GM19328 (cell line): Measurements from ENCODE around the gene SYNE1.

Experiments
- ATAC-seq: cut with Tn5 transposase; IDR thresholded peaks from one replicate; pipeline ENCODE4 v1.9.1; 2021; ENCODE audit warnings: mild to moderate bottlenecking, moderate library complexity; ENCODE audit not compliant: unreplicated experiment

SYNE1 gene

GRCh38 chr6:152244998-152245630 is 392.0 kb downstream of the SYNE1 start:
- no peak for ATAC-seq

- no peak for ATAC-seq
Observed at GRCh38 chr6:152241013-152241766, 396.0 kb downstream of the SYNE1 start.

GRCh38 chr6:152240436-152240835 is 396.7 kb downstream of the SYNE1 start:
- ATAC-seq = no peak

GRCh38 chr6:152236370-152237097 is 400.6 kb downstream of the SYNE1 start:
- no peak for ATAC-seq

- no peak for ATAC-seq
Observed at GRCh38 chr6:152233547-152234320, 403.4 kb downstream of the SYNE1 start.

- no peak for ATAC-seq
Observed at GRCh38 chr6:152232501-152233151, 404.5 kb downstream of the SYNE1 start.

GRCh38 chr6:152229330-152229729 is 407.8 kb downstream of the SYNE1 start:
- ATAC-seq = no peak

- ATAC-seq = no peak
Observed at GRCh38 chr6:152226119-152226518, 411.0 kb downstream of the SYNE1 start.

- no peak for ATAC-seq
Observed at GRCh38 chr6:152225241-152225934, 411.8 kb downstream of the SYNE1 start.

GRCh38 chr6:152223636-152224035 is 413.5 kb downstream of the SYNE1 start:
- no peak for ATAC-seq

GRCh38 chr6:152221806-152222628 is 415.1 kb downstream of the SYNE1 start:
- no peak for ATAC-seq

- ATAC-seq = no peak
Observed at GRCh38 chr6:152220786-152221185, 416.4 kb downstream of the SYNE1 start.

GRCh38 chr6:152218887-152219286 is 418.3 kb downstream of the SYNE1 start:
- ATAC-seq = no peak

GRCh38 chr6:152212437-152212836 is 424.7 kb downstream of the SYNE1 start:
- ATAC-seq = no peak

GRCh38 chr6:152209211-152209610 is 428.0 kb downstream of the SYNE1 start:
- no peak for ATAC-seq

- ATAC-seq = no peak
Observed at GRCh38 chr6:152207915-152208714, 429.0 kb downstream of the SYNE1 start.

GRCh38 chr6:152206072-152206818 is 430.9 kb downstream of the SYNE1 start:
- no peak for ATAC-seq

- no peak for ATAC-seq
Observed at GRCh38 chr6:152204591-152204990, 432.6 kb downstream of the SYNE1 start.
